SK-N-SH (cell line): ENCODE data around the gene C19orf67. TPM values are rescaled to one million over a fixed set of nuclear protein-coding genes. Genes with fewer than 3 reads are reported as not detected.

Experiments
- CTCF ChIA-PET: fragments of 300-600, 350-600 bp; formaldehyde crosslinking; extraction: SDS; loops from one replicate; lab custom pipeline; 2021; lab: Yijun Ruan, JAX
- POLR2A ChIA-PET: fragments of 350-600 bp; sonication (Branson Sonifier 250); formaldehyde crosslinking; extraction: SDS; loops from one replicate; lab custom pipeline; 2020; ENCODE audit warnings: antibody characterized with exemption, inconsistent platforms; lab: Yijun Ruan, JAX
- DNase-seq: peaks from one replicate; pipeline ENCODE4 v3.0.0; 2012
- H2AFZ ChIP-seq: fragments of 200-600 bp; sonication (generic); 2 replicates; pipeline ENCODE4 v1.8.1; 2016; ENCODE audit warnings: antibody characterized with exemption, mild to moderate bottlenecking, low read depth
- H3F3A ChIP-seq: fragments of 200-600 bp; sonication (generic); replicated peaks from 2 replicates; pipeline ENCODE3; 2016; ENCODE audit warnings: antibody characterized with exemption, mild to moderate bottlenecking; ENCODE audit not compliant: insufficient read depth
- H3K27ac ChIP-seq, 2 experiments: fragments of 200-500 bp in 1 of 2; fragments of 200-600 bp in 1 of 2; sonication (Bioruptor generic) in 1 of 2; sonication (generic), shearing (Covaris generic) in 1 of 2; 2 replicates each; pipeline versions ENCODE4 v1.5.1 to v1.6.1; 2014 to 2016; ENCODE audit warnings: low read depth in 2 of 2, inconsistent platforms in 1 of 2, low read length in 1 of 2, mild to moderate bottlenecking in 1 of 2, mixed read lengths in 1 of 2
- H3K27me3 ChIP-seq: fragments of 200-600 bp; sonication (generic), shearing (Covaris generic); 2 replicates; pipeline ENCODE4 v1.6.1; 2016; ENCODE audit warnings: mixed run types; ENCODE audit not compliant: insufficient read depth
- H3K36me3 ChIP-seq, 2 experiments: fragments of 200-500 bp in 1 of 2; fragments of 200-600 bp in 1 of 2; sonication (Bioruptor generic) in 1 of 2; sonication (generic) in 1 of 2; replicated peaks in 1 of 2; 2 replicates each; pipeline versions ENCODE3 to v1.5.1; 2014 to 2016; ENCODE audit warnings: low read length in 1 of 2, mild to moderate bottlenecking in 1 of 2; ENCODE audit not compliant: insufficient read depth in 2 of 2, control insufficient read depth in 1 of 2
- H3K4me1 ChIP-seq, 2 experiments: fragments of 200-500 bp in 1 of 2; fragments of 200-600 bp in 1 of 2; sonication (Bioruptor generic) in 1 of 2; sonication (generic), shearing (Covaris generic) in 1 of 2; 2 replicates each; pipeline versions ENCODE4 v1.5.1 to v1.6.1; 2014 to 2016; ENCODE audit warnings: low read depth in 1 of 2, low read length in 1 of 2, mixed run types in 1 of 2; ENCODE audit not compliant: insufficient read depth in 2 of 2, control insufficient read depth in 1 of 2
- H3K4me2 ChIP-seq: fragments of 200-600 bp; sonication (generic), shearing (Covaris generic); 2 replicates; pipeline ENCODE4 v1.6.1; 2017; ENCODE audit warnings: mixed run types
- H3K4me3 ChIP-seq, 2 experiments: fragments of 200-500 bp in 1 of 2; fragments of 200-600 bp in 1 of 2; sonication (Bioruptor generic) in 1 of 2; sonication (generic), shearing (Covaris generic) in 1 of 2; 2 replicates each; pipeline versions ENCODE4 v1.5.1 to v1.8.1; 2014 to 2016; ENCODE audit warnings: low read depth in 2 of 2, inconsistent platforms in 1 of 2, low read length in 1 of 2, mild to moderate bottlenecking in 1 of 2, mixed read lengths in 1 of 2, moderate library complexity in 1 of 2
- H3K79me2 ChIP-seq: fragments of 200-600 bp; sonication (generic); 2 replicates; pipeline ENCODE4 v1.8.1; 2017; ENCODE audit warnings: mild to moderate bottlenecking; ENCODE audit not compliant: insufficient read depth
- H3K9ac ChIP-seq: fragments of 200-600 bp; sonication (generic); 2 replicates; pipeline ENCODE4 v1.6.1; 2017; ENCODE audit warnings: mixed run types
- H3K9me2 ChIP-seq: fragments of 200-600 bp; sonication (generic); 2 replicates; pipeline ENCODE4 v1.6.1; 2017; ENCODE audit warnings: mixed run types
- H3K9me3 ChIP-seq: fragments of 200-600 bp; sonication (generic); 2 replicates; pipeline ENCODE4 v1.6.1; 2017; ENCODE audit warnings: mixed run types, mild to moderate bottlenecking, moderate library complexity
- H4K20me1 ChIP-seq: fragments of 200-600 bp; sonication (generic); 2 replicates; pipeline ENCODE4 v1.6.1; 2017; ENCODE audit warnings: mild to moderate bottlenecking, mixed run types; ENCODE audit not compliant: insufficient read depth
- ELF1 ChIP-seq: IDR thresholded peaks from 2 replicates; pipeline ENCODE4 v1.4.0; 2012
- EP300 ChIP-seq, 2 experiments: IDR thresholded peaks; 2 replicates each; pipeline versions ENCODE4 v1.4.0 to v1.6.1; 2012; ENCODE audit warnings: borderline replicate concordance in 1 of 2, low read depth in 1 of 2, low read length in 1 of 2
- EZH2phosphoT487 ChIP-seq: fragments of 200-600 bp; sonication (generic); IDR thresholded peaks from 2 replicates; pipeline ENCODE4 v1.6.1; 2017; ENCODE audit warnings: low read depth, mixed run types, mild to moderate bottlenecking, antibody characterized with exemption, moderate library complexity, borderline replicate concordance
- FOSL2 ChIP-seq: IDR thresholded peaks from 2 replicates; pipeline ENCODE4 v1.4.0; 2012; ENCODE audit warnings: low read depth, mild to moderate bottlenecking, moderate library complexity, borderline replicate concordance
- GABPA ChIP-seq: IDR thresholded peaks from 2 replicates; pipeline ENCODE4 v1.4.0; 2012; ENCODE audit warnings: low read depth, mild to moderate bottlenecking
- IRF3 ChIP-seq: fragments of 150-350 bp; IDR thresholded peaks from 2 replicates; pipeline ENCODE4 v1.6.1; 2016; ENCODE audit warnings: mild to moderate bottlenecking, low read depth, low read length
- JUND ChIP-seq: IDR thresholded peaks from 2 replicates; pipeline ENCODE4 v1.4.0; 2012
- MEF2A ChIP-seq: IDR thresholded peaks from 2 replicates; pipeline ENCODE4 v1.4.0; 2012; ENCODE audit warnings: low read depth, borderline replicate concordance
- MXI1 ChIP-seq: IDR thresholded peaks from 2 replicates; pipeline ENCODE4 v1.6.1; 2012; ENCODE audit warnings: mild to moderate bottlenecking, low read depth, low read length, improper control_type of control experiment
- NFIC ChIP-seq: IDR thresholded peaks from 2 replicates; pipeline ENCODE4 v1.4.0; 2012; ENCODE audit warnings: borderline replicate concordance
- NRF1 ChIP-seq: IDR thresholded peaks from 2 replicates; pipeline ENCODE4 v1.6.1; 2012; ENCODE audit warnings: low read depth, mild to moderate bottlenecking, low read length
- POLR2AphosphoS5 ChIP-seq: IDR thresholded peaks from 2 replicates; pipeline ENCODE4 v1.6.1; 2012; ENCODE audit warnings: low read depth, low read length
- RAD21 ChIP-seq: IDR thresholded peaks from 2 replicates; pipeline ENCODE4 v1.6.1; 2012; ENCODE audit warnings: mild to moderate bottlenecking, low read length
- REST ChIP-seq: IDR thresholded peaks from 2 replicates; pipeline ENCODE4 v1.6.1; 2012; ENCODE audit warnings: mild to moderate bottlenecking, low read depth, low read length, moderate library complexity
- RFX5 ChIP-seq: IDR thresholded peaks from 2 replicates; pipeline ENCODE4 v1.6.1; 2012; ENCODE audit warnings: mild to moderate bottlenecking, improper control_type of control experiment, low read length
- SMC3 ChIP-seq: IDR thresholded peaks from 2 replicates; pipeline ENCODE4 v1.6.1; 2012; ENCODE audit warnings: low read depth, low read length, improper control_type of control experiment
- TEAD4 ChIP-seq: IDR thresholded peaks from 2 replicates; pipeline ENCODE4 v1.4.0; 2012; ENCODE audit warnings: mild to moderate bottlenecking, borderline replicate concordance; ENCODE audit not compliant: insufficient read depth
- USF1 ChIP-seq: IDR thresholded peaks from 2 replicates; pipeline ENCODE4 v1.4.0; 2012; ENCODE audit warnings: low read depth, borderline replicate concordance
- WGBS: methylation state at CpG from one replicate; pipeline ENCODE4 v1.1.6; 2017; ENCODE audit warnings: low lambda C conversion rate; 5-methylcytosine and 5-hydroxymethylcytosine counted together
- polyA plus RNA-seq, 3 experiments: library from polyadenylated mRNA; depleted of rRNA; stranded (reverse); fragments of >200 nt; gene quantifications; 2 replicates each; pipeline ENCODE4 v1.2.3, GENCODE V29; 2012
- TF ChIP-seq, protein P1 (sequence below): IDR thresholded peaks from 2 replicates; pipeline ENCODE4 v1.4.0; 2012; ENCODE audit warnings: low read depth
- TF ChIP-seq, protein P2 (sequence below): IDR thresholded peaks from 2 replicates; pipeline ENCODE4 v1.4.0; 2012; ENCODE audit warnings: low read depth, borderline replicate concordance
- TF ChIP-seq, protein P3 (sequence below): IDR thresholded peaks from 2 replicates; pipeline ENCODE4; 2012

The C19orf67 gene
- polyA plus RNA-seq, 1 of the 3 experiments (the other 2 are of a cell fraction), result not detected

DNA sequence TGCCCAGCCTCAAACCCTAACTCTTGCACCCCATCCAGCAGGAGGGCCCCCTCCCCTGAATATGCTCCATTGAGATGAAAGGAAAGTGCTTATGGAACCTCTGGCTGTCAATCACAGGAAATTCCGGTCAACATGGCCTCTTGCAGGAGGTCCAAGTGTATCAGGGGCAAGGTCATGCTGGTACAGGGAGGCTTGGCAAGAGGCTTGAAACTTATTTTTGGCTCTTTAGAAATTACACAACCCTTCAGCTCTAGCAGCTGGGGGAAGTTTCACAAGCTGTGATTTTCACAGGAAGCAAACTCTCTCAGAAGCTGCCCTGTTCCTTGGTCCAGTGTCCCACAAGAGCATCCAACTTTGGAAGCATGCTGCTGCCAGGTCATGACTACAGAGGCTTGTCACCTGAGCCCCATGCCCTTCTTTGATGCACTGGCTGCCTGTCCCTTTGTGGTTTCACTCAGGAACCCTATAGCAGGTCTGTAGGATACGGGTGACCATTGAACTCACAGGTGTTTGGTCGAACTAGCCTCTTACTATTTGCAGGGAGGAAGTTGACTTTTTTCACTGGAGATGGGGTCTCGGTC lies 42.4 kb upstream of the C19orf67 start:
- Histone ChIP-seq H3K9ac (no peak overlapping the region), H3K9me3 (no peaks in the 10 kb centered on the region), H3K4me3 (no peak overlapping the region), H3K79me2 (peaks cover 7% of the 10 kb centered on the region; the same call in 1 of the 2 replicates), H2AFZ (no peak overlapping the region), H3K27me3 (no peaks in the 10 kb centered on the region), H3K9me2 (no peaks in the 10 kb centered on the region), H3K4me1 (no peaks in the 10 kb centered on the region), H4K20me1 (no peaks in the 10 kb centered on the region), H3K4me2 (no peak overlapping the region), H3K27ac (no peak overlapping the region), H3K36me3 (peaks cover 0 to 2% of the 10 kb centered on the region in 2 experiments), H3F3A (peaks cover 3% of the 10 kb centered on the region)
- WGBS, result 88% methylated on average over 4 of the region's 4 CpGs
- no peak for TF ChIP-seq JUND
- TF ChIP-seq RFX5, result no peak
- no peak for TF ChIP-seq USF1
- TF ChIP-seq, protein P1, sequence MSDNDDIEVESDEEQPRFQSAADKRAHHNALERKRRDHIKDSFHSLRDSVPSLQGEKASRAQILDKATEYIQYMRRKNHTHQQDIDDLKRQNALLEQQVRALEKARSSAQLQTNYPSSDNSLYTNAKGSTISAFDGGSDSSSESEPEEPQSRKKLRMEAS, result no peak
- no peak for TF ChIP-seq GABPA
- no peak for TF ChIP-seq ELF1
- no peak for TF ChIP-seq IRF3
- ChIA-PET POLR2A (no interaction called here), CTCF (no interaction called here)
- DNase-seq, result no peak

DNA sequence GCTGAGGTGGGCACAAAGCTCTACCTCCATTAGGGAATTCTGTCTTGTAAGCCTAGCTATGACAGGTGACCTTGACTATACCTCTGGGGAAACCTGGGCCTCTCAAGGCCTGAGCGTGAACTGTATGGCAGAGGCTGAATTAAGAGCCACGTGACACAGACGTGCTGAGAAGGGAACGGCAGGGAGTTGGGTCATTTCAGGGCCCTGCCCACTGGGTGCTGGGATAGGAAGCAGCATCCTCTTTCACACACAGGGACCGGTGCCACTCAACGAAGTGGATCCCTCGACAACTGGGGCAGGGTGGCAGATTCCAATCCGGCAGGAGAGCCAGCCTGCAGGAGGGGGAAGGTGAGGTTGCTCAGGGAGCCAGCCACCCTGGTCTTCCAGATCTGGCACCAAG lies 41.6 kb upstream of the C19orf67 start:
- no peaks in the 10 kb centered on the region for H3K9me2 ChIP-seq
- H4K20me1 ChIP-seq, result no peaks in the 10 kb centered on the region
- H3K36me3 ChIP-seq, result peaks cover 0 to 2% of the 10 kb centered on the region in 2 experiments
- H2AFZ ChIP-seq, result no peak overlapping the region
- DNase-seq, result no peak
- no peak overlapping the region for H3K4me2 ChIP-seq
- H3F3A ChIP-seq, result peaks cover under 1% of the 10 kb centered on the region
- ChIA-PET POLR2A (no interaction called here), CTCF (no interaction called here)
- H3K9ac ChIP-seq, result no peak overlapping the region
- H3K4me3 ChIP-seq, result no peak overlapping the region
- peaks cover 6% of the 10 kb centered on the region; the same call in 1 of the 2 replicates for H3K79me2 ChIP-seq
- H3K4me1 ChIP-seq, result no peaks in the 10 kb centered on the region
- H3K27me3 ChIP-seq, result no peaks in the 10 kb centered on the region
- WGBS, result 97% methylated on average over 6 of the region's 8 CpGs
- no peak overlapping the region for H3K27ac ChIP-seq
- H3K9me3 ChIP-seq, result no peaks in the 10 kb centered on the region
- TF ChIP-seq EZH2phosphoT487 (no peak), TEAD4 (no peak), NFIC (no peak), EP300 (IDR thresholded peaks at IDR 0.05; ENCODE audit: borderline replicate concordance in 1 of 2, low read depth in 1 of 2, low read length in 1 of 2) (no peak), MEF2A (no peak), REST (no peak), FOSL2 (no peak), POLR2AphosphoS5 (no peak), MXI1 (no peak), SMC3 (no peak), NRF1 (no peak), RAD21 (no peak)
- TF ChIP-seq, protein P2, sequence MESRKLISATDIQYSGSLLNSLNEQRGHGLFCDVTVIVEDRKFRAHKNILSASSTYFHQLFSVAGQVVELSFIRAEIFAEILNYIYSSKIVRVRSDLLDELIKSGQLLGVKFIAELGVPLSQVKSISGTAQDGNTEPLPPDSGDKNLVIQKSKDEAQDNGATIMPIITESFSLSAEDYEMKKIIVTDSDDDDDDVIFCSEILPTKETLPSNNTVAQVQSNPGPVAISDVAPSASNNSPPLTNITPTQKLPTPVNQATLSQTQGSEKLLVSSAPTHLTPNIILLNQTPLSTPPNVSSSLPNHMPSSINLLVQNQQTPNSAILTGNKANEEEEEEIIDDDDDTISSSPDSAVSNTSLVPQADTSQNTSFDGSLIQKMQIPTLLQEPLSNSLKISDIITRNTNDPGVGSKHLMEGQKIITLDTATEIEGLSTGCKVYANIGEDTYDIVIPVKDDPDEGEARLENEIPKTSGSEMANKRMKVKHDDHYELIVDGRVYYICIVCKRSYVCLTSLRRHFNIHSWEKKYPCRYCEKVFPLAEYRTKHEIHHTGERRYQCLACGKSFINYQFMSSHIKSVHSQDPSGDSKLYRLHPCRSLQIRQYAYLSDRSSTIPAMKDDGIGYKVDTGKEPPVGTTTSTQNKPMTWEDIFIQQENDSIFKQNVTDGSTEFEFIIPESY, result no peak
- TF ChIP-seq, protein P3, sequence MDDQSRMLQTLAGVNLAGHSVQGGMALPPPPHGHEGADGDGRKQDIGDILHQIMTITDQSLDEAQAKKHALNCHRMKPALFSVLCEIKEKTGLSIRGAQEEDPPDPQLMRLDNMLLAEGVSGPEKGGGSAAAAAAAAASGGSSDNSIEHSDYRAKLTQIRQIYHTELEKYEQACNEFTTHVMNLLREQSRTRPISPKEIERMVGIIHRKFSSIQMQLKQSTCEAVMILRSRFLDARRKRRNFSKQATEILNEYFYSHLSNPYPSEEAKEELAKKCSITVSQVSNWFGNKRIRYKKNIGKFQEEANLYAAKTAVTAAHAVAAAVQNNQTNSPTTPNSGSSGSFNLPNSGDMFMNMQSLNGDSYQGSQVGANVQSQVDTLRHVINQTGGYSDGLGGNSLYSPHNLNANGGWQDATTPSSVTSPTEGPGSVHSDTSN, result no peak
